K562 treated with DMSO at 1 percent for 24 hours (cell line): ENCODE data around the gene ABR. TPM values are rescaled to one million over a fixed set of nuclear protein-coding genes. Genes with fewer than 3 reads are reported as not detected.

Source experiments
- total RNA-seq: library from RNA; unstranded; fragments of 300-600 nt; gene quantifications from 2 replicates; pipeline ENCODE4 v1.2.3, GENCODE V29; 2022; ENCODE audit warnings: low read depth; ENCODE audit not compliant: insufficient read depth

The ABR gene
- 3.6 and 5.0 TPM in 2 replicates for total RNA-seq

DNA sequence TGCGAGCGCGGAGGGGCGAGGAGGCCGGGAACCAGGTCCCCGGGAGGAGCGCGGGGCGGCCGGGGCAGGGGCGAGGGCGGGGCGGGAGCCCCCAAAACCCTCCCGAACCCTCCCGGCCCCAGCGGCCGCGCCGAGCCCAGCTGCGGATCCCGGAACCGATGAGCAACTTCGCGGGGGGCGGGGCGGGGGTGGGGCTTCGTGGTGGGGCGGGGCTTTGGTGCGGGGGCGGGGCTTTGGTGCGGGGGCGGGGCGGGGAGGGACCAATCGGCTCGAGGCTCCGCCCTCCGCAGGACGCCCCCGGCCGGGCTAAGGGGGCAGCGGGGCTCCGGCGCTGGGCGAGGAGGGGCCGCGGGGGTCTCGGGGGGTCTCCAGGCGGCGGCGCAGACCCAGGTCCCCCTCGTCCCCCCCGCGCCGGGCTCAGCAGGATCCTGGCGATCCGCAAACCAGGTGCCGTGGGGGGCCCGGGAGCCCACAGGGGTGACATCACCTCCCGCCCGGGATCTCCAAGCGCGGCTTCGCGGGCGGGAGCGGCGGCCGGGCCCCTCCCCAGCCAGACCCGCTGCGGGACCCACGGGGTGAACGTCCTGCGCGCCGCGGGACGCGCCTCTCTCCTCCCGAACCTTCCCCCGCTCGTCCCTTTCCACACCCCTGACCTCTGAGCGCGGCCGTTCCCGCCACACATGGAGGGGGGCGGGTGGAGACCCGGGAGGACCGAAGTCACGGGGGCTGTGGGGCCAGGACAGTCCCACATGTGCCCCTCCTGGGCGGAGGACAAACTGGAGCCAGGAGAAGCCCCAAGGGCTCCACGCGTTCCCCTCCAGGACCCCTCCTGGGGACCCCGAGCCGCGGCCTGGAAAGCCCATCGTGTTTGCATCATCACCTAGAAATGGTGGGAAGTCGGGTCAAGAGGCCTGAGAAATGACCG is at the start of gene ABR:
TSS of gene ABR (minus strand) at position 164 of the 925 bp plus-strand sequence. CDS start 254 bp downstream, outside the sequence.

DNA sequence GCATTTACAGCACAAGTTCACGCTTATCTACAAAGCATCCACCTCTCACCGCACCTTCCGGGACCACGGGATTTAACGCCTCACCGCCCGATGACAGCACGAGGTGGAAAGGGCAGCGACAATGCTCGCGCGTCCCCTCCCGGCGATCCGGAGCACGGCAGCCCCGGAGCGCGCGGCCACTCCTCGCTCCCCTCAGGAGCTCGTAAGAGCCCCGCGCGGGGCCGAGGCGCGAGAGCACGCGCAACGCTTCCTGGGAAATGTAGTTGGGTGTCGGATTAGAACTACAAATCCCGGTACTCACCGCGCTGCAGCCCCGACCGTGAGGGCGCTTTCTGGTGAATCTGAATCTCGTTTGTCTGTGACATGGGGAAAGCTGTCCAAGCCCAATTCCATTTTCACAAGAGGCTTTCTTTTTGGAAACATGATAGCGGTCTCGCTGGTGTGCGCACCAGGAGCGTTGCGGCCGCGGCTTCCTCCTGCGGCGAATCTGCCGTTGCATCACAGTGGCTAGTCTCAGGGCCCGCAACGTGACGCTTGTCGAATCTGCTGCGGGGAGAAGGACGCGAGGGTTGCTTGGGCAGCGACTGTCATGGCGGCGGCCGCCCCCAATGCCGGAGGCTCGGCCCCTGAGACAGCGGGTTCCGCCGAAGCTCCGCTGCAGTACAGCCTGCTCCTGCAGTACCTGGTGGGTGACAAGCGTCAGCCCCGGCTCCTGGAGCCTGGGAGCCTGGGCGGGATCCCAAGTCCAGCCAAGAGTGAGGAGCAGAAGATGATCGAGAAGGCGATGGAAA is 183.0 kb downstream of the ABR start, which contains the start of gene TIMM22:
TSS of gene TIMM22 (plus strand) at position 576 of the 791 bp plus-strand sequence. CDS start at position 590, 14 bp downstream.

DNA sequence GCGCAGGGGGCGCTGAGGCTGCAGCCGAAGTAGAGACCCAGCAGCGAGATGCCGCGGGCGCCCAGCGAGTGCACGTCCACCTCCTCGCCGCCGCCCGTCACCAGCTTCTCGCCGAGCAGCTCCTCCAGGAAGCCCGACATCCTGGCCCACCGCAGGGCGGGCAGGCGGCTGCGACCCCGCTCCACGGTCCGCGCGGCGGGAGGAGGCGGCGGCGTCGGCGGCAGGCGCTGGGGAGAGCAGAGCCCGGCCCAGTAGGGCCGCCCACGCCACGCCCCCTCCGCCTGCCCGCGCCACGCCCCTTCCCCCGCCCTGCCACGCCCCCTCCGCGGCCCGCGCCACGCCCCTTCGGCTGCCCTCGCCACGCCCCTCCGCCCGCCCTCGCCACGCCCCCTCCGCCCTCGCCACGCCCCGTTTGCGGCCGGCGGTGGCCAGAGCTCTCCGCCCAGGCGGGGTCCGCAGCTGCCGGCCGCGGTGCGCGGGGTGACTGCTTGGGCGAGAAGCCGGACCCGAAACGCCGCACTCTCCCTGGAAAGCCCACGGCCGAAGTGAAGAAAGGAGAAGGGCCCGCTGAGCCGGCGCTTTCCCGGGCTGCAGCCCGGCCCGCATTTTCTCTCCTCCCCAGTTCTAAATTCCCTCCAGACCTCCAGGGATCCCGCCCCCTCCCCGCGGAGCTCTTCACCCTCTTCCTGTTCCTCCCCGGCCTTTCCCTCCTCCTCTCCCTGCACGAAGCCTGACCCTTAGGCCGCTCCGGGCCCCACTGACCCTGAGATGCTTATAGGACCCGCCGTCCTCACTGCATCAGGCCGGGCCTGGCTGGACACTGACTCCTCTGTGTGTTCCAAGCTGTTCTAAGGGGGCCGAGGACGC is 200.0 kb downstream of the ABR start, which contains the start of gene NXN:
TSS of gene NXN (minus strand) at position 238 of the 867 bp plus-strand sequence.

Other genes starting within 250 kb of the ABR start
- 1.1 and 2.1 TPM in 2 replicates for gene NXN, start 200.2 kb downstream of the ABR start, total RNA-seq
- 6.1 and 6.9 TPM in 2 replicates for gene TIMM22, start 182.9 kb downstream of the ABR start, total RNA-seq
- not detected in 2 replicates for gene BHLHA9, start 90.5 kb upstream of the ABR start, total RNA-seq
- not detected in 2 replicates for gene TRARG1, start 99.7 kb upstream of the ABR start, total RNA-seq
- 184 and 200 TPM in 2 replicates for gene YWHAE, start 220.2 kb upstream of the ABR start, total RNA-seq